DOHH2 (cell line): Measurements from ENCODE around the gene TTC6.

ENCODE experiments used
- H3F3A ChIP-seq: fragments of 200-600 bp; sonication (generic), shearing (Covaris generic); 2 replicates; pipeline ENCODE4 v1.6.0; 2016; ENCODE audit warnings: antibody characterized with exemption, mild to moderate bottlenecking; ENCODE audit not compliant: control insufficient read depth, insufficient read depth
- H3K27ac ChIP-seq: fragments of 200-600 bp; sonication (generic); 2 replicates; pipeline ENCODE4 v1.5.1; 2014; ENCODE audit warnings: low read depth, mild to moderate bottlenecking, low read length, moderate library complexity
- H3K27me3 ChIP-seq: fragments of 200-600 bp; sonication (generic); 2 replicates; pipeline ENCODE4 v1.6.1; 2014; ENCODE audit warnings: mild to moderate bottlenecking, low read length, mixed read lengths; ENCODE audit not compliant: control insufficient read depth
- H3K36me3 ChIP-seq: fragments of 200-600 bp; sonication (generic); 2 replicates; pipeline ENCODE4 v1.6.1; 2014; ENCODE audit warnings: mild to moderate bottlenecking, low read length, moderate library complexity, mixed read lengths; ENCODE audit not compliant: control insufficient read depth
- H3K4me1 ChIP-seq: fragments of 200-600 bp; sonication (generic); 2 replicates; pipeline ENCODE4 v1.6.1; 2014; ENCODE audit warnings: mild to moderate bottlenecking, low read length, mixed read lengths; ENCODE audit not compliant: control insufficient read depth
- H3K4me2 ChIP-seq: fragments of 200-600 bp; sonication (generic); 2 replicates; pipeline ENCODE4 v1.6.0; 2014; ENCODE audit warnings: mild to moderate bottlenecking, low read length, moderate library complexity
- H3K4me3 ChIP-seq: fragments of 200-600 bp; sonication (generic); 2 replicates; pipeline ENCODE4 v1.5.1; 2014; ENCODE audit warnings: mild to moderate bottlenecking, low read length, mixed read lengths
- H3K79me2 ChIP-seq: fragments of 200-600 bp; sonication (generic); 2 replicates; pipeline ENCODE4 v1.6.1; 2014; ENCODE audit warnings: mild to moderate bottlenecking, low read length, mixed read lengths; ENCODE audit not compliant: control insufficient read depth
- H3K9me2 ChIP-seq: fragments of 200-600 bp; sonication (generic); replicated peaks from 2 replicates; pipeline ENCODE4 v1.6.1; 2014; ENCODE audit warnings: mild to moderate bottlenecking, low read length, mixed read lengths; ENCODE audit not compliant: control insufficient read depth
- H3K9me3 ChIP-seq: fragments of 200-600 bp; sonication (generic); 2 replicates; pipeline ENCODE4 v1.6.1; 2014; ENCODE audit warnings: antibody characterized with exemption, low read length, mixed read lengths; ENCODE audit not compliant: control insufficient read depth, insufficient read depth
- H4K20me1 ChIP-seq: fragments of 200-600 bp; sonication (generic); 2 replicates; pipeline ENCODE4 v1.6.0; 2014; ENCODE audit warnings: low read depth, mild to moderate bottlenecking, antibody characterized with exemption, low read length, moderate library complexity; ENCODE audit not compliant: control insufficient read depth, insufficient read depth
- CTCF ChIP-seq: fragments of 200-600 bp; sonication (generic); IDR thresholded peaks from one replicate; pipeline ENCODE4 v1.5.1; 2014; ENCODE audit warnings: antibody characterized with exemption, mild to moderate bottlenecking, low read depth, low read length; ENCODE audit not compliant: poor library complexity, severe bottlenecking
- EZH2phosphoT487 ChIP-seq: fragments of 200-600 bp; sonication (generic); IDR thresholded peaks from 2 replicates; pipeline ENCODE4 v1.6.1; 2017; ENCODE audit warnings: borderline replicate concordance, mild to moderate bottlenecking, antibody characterized with exemption, low read length, moderate library complexity, mixed read lengths

Gene TTC6

GRCh38 chr14:37617864-37618365 is 22.5 kb downstream of the TTC6 start:
- Histone ChIP-seq H3K36me3 (no peaks in the 10 kb centered on the region), H3K27me3 (no peaks in the 10 kb centered on the region), H3K4me2 (no peak overlapping the region), H4K20me1 (no peaks in the 10 kb centered on the region), H3K27ac (no peak overlapping the region), H3K9me3 (peaks cover 4% of the 10 kb centered on the region; the same call in 1 of the 2 replicates), H3F3A (no peaks in the 10 kb centered on the region), H3K79me2 (no peaks in the 10 kb centered on the region), H3K9me2 (no peaks in the 10 kb centered on the region), H3K4me1 (no peaks in the 10 kb centered on the region), H3K4me3 (no peak overlapping the region)
- no peak for TF ChIP-seq CTCF
- no peak for TF ChIP-seq EZH2phosphoT487

GRCh38 chr14:37618498-37619028 is 23.1 kb downstream of the TTC6 start:
- no peaks in the 10 kb centered on the region for H3K36me3 ChIP-seq
- no peaks in the 10 kb centered on the region for H3K9me2 ChIP-seq
- no peak overlapping the region for H3K27ac ChIP-seq
- H3K79me2 ChIP-seq: no peaks in the 10 kb centered on the region
- H3K4me3 ChIP-seq: no peak overlapping the region
- no peaks in the 10 kb centered on the region for H3K4me1 ChIP-seq
- H3F3A ChIP-seq: no peaks in the 10 kb centered on the region
- H3K9me3 ChIP-seq: peaks cover 4% of the 10 kb centered on the region; the same call in 1 of the 2 replicates
- no peaks in the 10 kb centered on the region for H4K20me1 ChIP-seq
- H3K27me3 ChIP-seq: no peaks in the 10 kb centered on the region
- TF ChIP-seq CTCF: no peak
- TF ChIP-seq EZH2phosphoT487: no peak
- no peak overlapping the region for H3K4me2 ChIP-seq

- no peaks in the 10 kb centered on the region for H3K27me3 ChIP-seq
Observed at GRCh38 chr14:37620856-37621255, 25.4 kb downstream of the TTC6 start.

More at GRCh38 chr14:37620856-37621255, 25.4 kb downstream of the TTC6 start:
- no peaks in the 10 kb centered on the region for H3K9me2 ChIP-seq
- H3K4me3 ChIP-seq: no peak overlapping the region
- H3K4me1 ChIP-seq: no peaks in the 10 kb centered on the region
- no peaks in the 10 kb centered on the region for H3K79me2 ChIP-seq
- no peaks in the 10 kb centered on the region for H3K36me3 ChIP-seq
- no peaks in the 10 kb centered on the region for H4K20me1 ChIP-seq
- TF ChIP-seq EZH2phosphoT487: no peak
- TF ChIP-seq CTCF: no peak
- H3K4me2 ChIP-seq: no peak overlapping the region
- no peak overlapping the region for H3K27ac ChIP-seq
- H3K9me3 ChIP-seq: peaks cover 3% of the 10 kb centered on the region; the same call in 1 of the 2 replicates
- no peaks in the 10 kb centered on the region for H3F3A ChIP-seq
